Measurements from ENCODE around the gene AFF4.
"Not testable (repeated sequence)": the region's sequence is repeated elsewhere in the genome, so short reads cannot be mapped to it uniquely, and the experiment has no call there.

AFF4 gene

GRCh38 chr5:132961123-132961815 is 2.2 kb downstream of the AFF4 start:
- FAIRE-seq; DNase-seq (ENCODE audit: insufficient read length, low spot score): not testable (repeated sequence)

GRCh38 chr5:132956166-132956799 is 7.2 kb downstream of the AFF4 start:
- not testable (repeated sequence) for FAIRE-seq; DNase-seq (ENCODE audit: insufficient read length, low spot score)

GRCh38 chr5:132953710-132954109 is 9.7 kb downstream of the AFF4 start:
- FAIRE-seq (no peak), DNase-seq (ENCODE audit: insufficient read length, low spot score) (no peak)

GRCh38 chr5:132952829-132953228 is 10.6 kb downstream of the AFF4 start:
- FAIRE-seq, result no peak
- DNase-seq (ENCODE audit: insufficient read length, low spot score), result no peak

GRCh38 chr5:132951897-132952296 is 11.5 kb downstream of the AFF4 start:
- FAIRE-seq (no peak), DNase-seq (ENCODE audit: insufficient read length, low spot score) (no peak)

GRCh38 chr5:132949136-132949535 is 14.3 kb downstream of the AFF4 start:
- FAIRE-seq (no peak), DNase-seq (ENCODE audit: insufficient read length, low spot score) (no peak)

GRCh38 chr5:132947671-132948070 is 15.8 kb downstream of the AFF4 start:
- FAIRE-seq (no peak), DNase-seq (ENCODE audit: insufficient read length, low spot score) (no peak)

GRCh38 chr5:132945315-132945714 is 18.1 kb downstream of the AFF4 start:
- DNase-seq (ENCODE audit: insufficient read length, low spot score); FAIRE-seq: not testable (repeated sequence)

- FAIRE-seq (no peak), DNase-seq (ENCODE audit: insufficient read length, low spot score) (no peak)
Measured at GRCh38 chr5:132943362-132944022, 19.9 kb downstream of the AFF4 start.

GRCh38 chr5:132941331-132941730 is 22.1 kb downstream of the AFF4 start:
- FAIRE-seq, result no peak
- no peak for DNase-seq (ENCODE audit: insufficient read length, low spot score)

GRCh38 chr5:132928062-132928407 is 35.4 kb downstream of the AFF4 start:
- FAIRE-seq (no peak), DNase-seq (ENCODE audit: insufficient read length, low spot score) (no peak)

- DNase-seq (ENCODE audit: insufficient read length, low spot score) (no peak), FAIRE-seq (no peak)
Measured at GRCh38 chr5:132927355-132928061, 35.9 kb downstream of the AFF4 start.

- no peak for DNase-seq (ENCODE audit: insufficient read length, low spot score)
- no peak for FAIRE-seq
Measured at GRCh38 chr5:132926437-132926836, 37.0 kb downstream of the AFF4 start.

- FAIRE-seq (no peak), DNase-seq (ENCODE audit: insufficient read length, low spot score) (no peak)
Measured at GRCh38 chr5:132916086-132916485, 47.3 kb downstream of the AFF4 start.

GRCh38 chr5:132915681-132916080 is 47.8 kb downstream of the AFF4 start:
- no peak for DNase-seq (ENCODE audit: insufficient read length, low spot score)

GRCh38 chr5:132909702-132910101 is 53.7 kb downstream of the AFF4 start:
- no peak for DNase-seq (ENCODE audit: insufficient read length, low spot score)
- FAIRE-seq, result no peak

More at GRCh38 chr5:132915681-132916080, 47.8 kb downstream of the AFF4 start:
- no peak for FAIRE-seq

- DNase-seq (ENCODE audit: insufficient read length, low spot score) (no peak), FAIRE-seq (no peak)
Measured at GRCh38 chr5:132907161-132907560, 56.3 kb downstream of the AFF4 start.

- DNase-seq (ENCODE audit: insufficient read length, low spot score) (no peak), FAIRE-seq (no peak)
Measured at GRCh38 chr5:132905938-132906337, 57.5 kb downstream of the AFF4 start.

- no peak for DNase-seq (ENCODE audit: insufficient read length, low spot score)
- no peak for FAIRE-seq
Measured at GRCh38 chr5:132901730-132902129, 61.7 kb downstream of the AFF4 start.

GRCh38 chr5:132901036-132901435 is 62.4 kb downstream of the AFF4 start:
- no peak for FAIRE-seq
- DNase-seq (ENCODE audit: insufficient read length, low spot score), result no peak

GRCh38 chr5:132898094-132898493 is 65.3 kb downstream of the AFF4 start:
- no peak for DNase-seq (ENCODE audit: insufficient read length, low spot score)
- FAIRE-seq, result no peak

Data from HTR-8/SVneo (cell line).